Natural killer cell (primary cell): Measurements from ENCODE around the gene COIL. TPM values are rescaled to one million over a fixed set of nuclear protein-coding genes. Genes with fewer than 3 reads are reported as not detected.

Experiments
- ATAC-seq, 3 donors: fragments of 150-1000 bp in 2 of 3; fragments of 200-7000 bp in 1 of 3; cut with Tn5 transposase; 1 replicate in 1 of 3; 2 replicates in 2 of 3; pipeline ENCODE4 v1.10.0; 2021; ENCODE audit warnings: mild to moderate bottlenecking in 2 of 3, moderate library complexity in 2 of 3
- DNase-seq, 2 donors: peaks; one replicate each; pipeline versions ENCODE4 v3.0.0 to v3.0.0-alpha.2; 2013 to 2021; ENCODE audit warnings: mixed read lengths in 1 of 2
- H3K27ac ChIP-seq: one replicate; pipeline ENCODE4 v1.5.1; 2013; ENCODE audit warnings: mild to moderate bottlenecking, low read length
- H3K27me3 ChIP-seq: one replicate; pipeline ENCODE4 v1.6.1; 2013; ENCODE audit warnings: low read length; ENCODE audit not compliant: control insufficient read depth, insufficient read depth
- H3K36me3 ChIP-seq: one replicate; pipeline ENCODE4 v1.6.1; 2013; ENCODE audit warnings: low read length; ENCODE audit not compliant: control insufficient read depth, insufficient read depth
- H3K4me1 ChIP-seq: one replicate; pipeline ENCODE4 v1.6.1; 2013; ENCODE audit warnings: low read length; ENCODE audit not compliant: control insufficient read depth, insufficient read depth
- H3K4me3 ChIP-seq: one replicate; pipeline ENCODE4 v1.5.1; 2013; ENCODE audit warnings: low read length
- H3K9me3 ChIP-seq: one replicate; pipeline ENCODE4 v1.6.1; 2013; ENCODE audit warnings: low read length; ENCODE audit not compliant: control insufficient read depth, insufficient read depth
- H3K27ac Mint-ChIP-seq, 2 donors: one replicate each; pipeline ENCODE4 v1.8.0; 2022; ENCODE audit warnings: mild to moderate bottlenecking in 2 of 2, mixed read lengths in 2 of 2, moderate library complexity in 1 of 2
- H3K27me3 Mint-ChIP-seq, 2 donors: one replicate each; pipeline ENCODE4 v1.8.0; 2022; ENCODE audit warnings: low read depth in 2 of 2, mixed read lengths in 2 of 2
- H3K36me3 Mint-ChIP-seq: one replicate; pipeline ENCODE4 v1.8.0; 2022; ENCODE audit warnings: mixed read lengths
- H3K4me1 Mint-ChIP-seq, 2 donors: one replicate each; pipeline ENCODE4 v1.8.0; 2022; ENCODE audit warnings: mixed read lengths in 2 of 2
- H3K4me3 Mint-ChIP-seq: one replicate; pipeline ENCODE4 v1.8.0; 2022; ENCODE audit warnings: mild to moderate bottlenecking, moderate library complexity, mixed read lengths
- H3K9me3 Mint-ChIP-seq, 2 donors: one replicate each; pipeline ENCODE4 v1.8.0; 2022; ENCODE audit warnings: mixed read lengths in 2 of 2
- WGBS: methylation state at CpG from one replicate; pipeline ENCODE4 v1.1.7; 2013; ENCODE audit warnings: missing lambda C conversion rate; ENCODE audit not compliant: insufficient coverage; 5-methylcytosine and 5-hydroxymethylcytosine counted together
- intact Hi-C: fragments of 100-400 bp; cut with micrococcal nuclease; formaldehyde crosslinking; loops from one replicate; pipeline ENCODE4 v1.14.2; 2022
- total RNA-seq, 4 donors: library from RNA; stranded (reverse); fragments of 120-200 nt in 1 of 4; gene quantifications; one replicate each; pipeline versions ENCODE4 v1.2.3 to v1.2.4, GENCODE V29; 2013 to 2022
- TF ChIP-seq, protein P1 (sequence below): fragments of 200-600 bp; IDR thresholded peaks from one replicate; pipeline ENCODE4 v1.8.0; 2022; ENCODE audit warnings: antibody characterized with exemption

Gene COIL
- total RNA-seq, 3 donors from 2014 or later (not counting 1 experiment from before 2014, with no cell fraction given), result 18.6 to 23.8 (median 20.6) TPM

- WGBS, result 96% methylated on average over 7 of the region's 7 CpGs
Observed at GRCh38 chr17:56890906-56891674, 69.8 kb downstream of the COIL start.

DNA sequence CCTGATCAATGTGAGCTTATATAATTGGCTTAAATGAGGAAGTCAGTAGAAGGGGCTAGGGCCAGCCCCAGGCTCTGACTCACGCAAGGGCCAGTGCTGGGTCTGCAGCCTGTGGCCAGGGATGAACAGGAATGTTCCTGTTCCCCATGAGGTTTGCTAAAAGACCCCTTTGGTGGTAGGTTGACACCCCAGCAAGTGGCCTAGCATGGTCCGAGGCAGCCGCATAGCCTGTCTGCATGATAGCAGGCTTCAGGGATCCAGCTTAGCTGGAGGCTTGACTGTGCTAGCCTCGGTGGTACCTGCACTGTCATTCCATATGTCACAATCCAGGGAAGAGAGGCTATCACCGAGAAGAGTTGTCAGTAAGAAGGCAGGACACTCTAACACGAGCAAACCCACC, 70.5 kb downstream of the COIL start:
- intact Hi-C loops, result no loop called here

More at GRCh38 chr17:56890906-56891674, 69.8 kb downstream of the COIL start:
- Mint-ChIP-seq H3K4me1 (peaks cover 0 to 17% of the 10 kb centered on the region in 2 donors), H3K9me3 (no peaks in the 10 kb centered on the region), H3K27ac (no peak overlapping the region), H3K4me3 (no peak overlapping the region), H3K36me3 (peaks cover 15% of the 10 kb centered on the region), H3K27me3 (no peaks in the 10 kb centered on the region)
- intact Hi-C loops, result loop anchor here (1.0 kb wide), 1 partner anchor 49 kb away; no protein-coding TSS in a partner anchor
- Histone ChIP-seq H3K27ac (no peak overlapping the region), H3K27me3 (no peaks in the 10 kb centered on the region), H3K36me3 (peaks cover 68% of the 10 kb centered on the region), H3K4me3 (no peak overlapping the region), H3K4me1 (no peaks in the 10 kb centered on the region), H3K9me3 (peaks cover 14% of the 10 kb centered on the region)
- ATAC-seq, result no peak
- TF ChIP-seq, protein P1, sequence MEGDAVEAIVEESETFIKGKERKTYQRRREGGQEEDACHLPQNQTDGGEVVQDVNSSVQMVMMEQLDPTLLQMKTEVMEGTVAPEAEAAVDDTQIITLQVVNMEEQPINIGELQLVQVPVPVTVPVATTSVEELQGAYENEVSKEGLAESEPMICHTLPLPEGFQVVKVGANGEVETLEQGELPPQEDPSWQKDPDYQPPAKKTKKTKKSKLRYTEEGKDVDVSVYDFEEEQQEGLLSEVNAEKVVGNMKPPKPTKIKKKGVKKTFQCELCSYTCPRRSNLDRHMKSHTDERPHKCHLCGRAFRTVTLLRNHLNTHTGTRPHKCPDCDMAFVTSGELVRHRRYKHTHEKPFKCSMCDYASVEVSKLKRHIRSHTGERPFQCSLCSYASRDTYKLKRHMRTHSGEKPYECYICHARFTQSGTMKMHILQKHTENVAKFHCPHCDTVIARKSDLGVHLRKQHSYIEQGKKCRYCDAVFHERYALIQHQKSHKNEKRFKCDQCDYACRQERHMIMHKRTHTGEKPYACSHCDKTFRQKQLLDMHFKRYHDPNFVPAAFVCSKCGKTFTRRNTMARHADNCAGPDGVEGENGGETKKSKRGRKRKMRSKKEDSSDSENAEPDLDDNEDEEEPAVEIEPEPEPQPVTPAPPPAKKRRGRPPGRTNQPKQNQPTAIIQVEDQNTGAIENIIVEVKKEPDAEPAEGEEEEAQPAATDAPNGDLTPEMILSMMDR, result no peak
- DNase-seq, result no peak

More for the DNA sequence above, 70.5 kb downstream of the COIL start:
- Mint-ChIP-seq H3K36me3 (peaks cover 15% of the 10 kb centered on the region), H3K9me3 (no peaks in the 10 kb centered on the region), H3K4me1 (peaks cover 0 to 19% of the 10 kb centered on the region in 2 donors), H3K27me3 (no peaks in the 10 kb centered on the region), H3K27ac (no peak overlapping the region), H3K4me3 (no peak overlapping the region)
- Histone ChIP-seq H3K9me3 (peaks cover 14% of the 10 kb centered on the region), H3K27ac (no peak overlapping the region), H3K36me3 (peaks cover 62% of the 10 kb centered on the region), H3K4me3 (no peak overlapping the region), H3K4me1 (no peaks in the 10 kb centered on the region), H3K27me3 (no peaks in the 10 kb centered on the region)
- TF ChIP-seq, protein P1, result no peak
- ATAC-seq, result no peak
- 99% methylated on average over 6 of the region's 6 CpGs for WGBS
- no peak for DNase-seq

Other genes with a start within 250 kb of the COIL start
- 1 to 10 TPM; 3.4 to 4.8 (median 3.5) TPM for gene C17orf67, start 127.1 kb downstream of the COIL start, total RNA-seq
- gene DGKE, start 126.9 kb downstream of the COIL start, total RNA-seq, result 10 to 100 TPM; 19.3 to 31.0 (median 29.5) TPM
- gene TRIM25, start 47.0 kb downstream of the COIL start, total RNA-seq, result 100 to 1,000 TPM in 1 of 3 donors, 10 to 100 TPM in 2; 50.4 to 100 (median 74.5) TPM
- 10 to 100 TPM; 28.7 to 37.2 (median 35.3) TPM for gene SCPEP1, start 17.1 kb upstream of the COIL start, total RNA-seq
- gene AKAP1, start 124.2 kb upstream of the COIL start, total RNA-seq, result 10 to 100 TPM in 2 of 3 donors, 1 to 10 TPM in 1; 9.8 to 15.8 (median 11.4) TPM